MV-4-11 (cell line): ENCODE measurements around the gene FIG4.

Experiments used
- DNase-seq: peaks from one replicate; lab custom pipeline; 2025; lab: John Stamatoyannopoulos, UW

FIG4 gene

GRCh38 chr6:109760208-109760607 lies 69.1 kb downstream of the FIG4 start:
- DNase-seq: no peak

GRCh38 chr6:109762166-109762565 lies 71.1 kb downstream of the FIG4 start:
- DNase-seq: no peak

GRCh38 chr6:109762769-109763441 lies 71.8 kb downstream of the FIG4 start:
- no peak for DNase-seq

GRCh38 chr6:109766167-109766566 lies 75.1 kb downstream of the FIG4 start:
- no peak for DNase-seq

GRCh38 chr6:109767961-109768360 lies 76.9 kb downstream of the FIG4 start:
- no peak for DNase-seq

GRCh38 chr6:109768485-109768884 lies 77.4 kb downstream of the FIG4 start:
- DNase-seq: peak; percentile 3

GRCh38 chr6:109769213-109769612 lies 78.1 kb downstream of the FIG4 start:
- peak; percentile 55 for DNase-seq

- no peak for DNase-seq
Measured at GRCh38 chr6:109770047-109770446, 79.0 kb downstream of the FIG4 start.

- DNase-seq: no peak
Measured at GRCh38 chr6:109770779-109771178, 79.7 kb downstream of the FIG4 start.

GRCh38 chr6:109771939-109772755 lies 81.1 kb downstream of the FIG4 start:
- peak; percentile 94 for DNase-seq

- peak; percentile 27 for DNase-seq
Measured at GRCh38 chr6:109772883-109773431, 81.9 kb downstream of the FIG4 start.

- no peak for DNase-seq
Measured at GRCh38 chr6:109781001-109781400, 89.9 kb downstream of the FIG4 start.

GRCh38 chr6:109782491-109782999 lies 91.4 kb downstream of the FIG4 start:
- DNase-seq: no peak

- DNase-seq: peak; percentile 11
Measured at GRCh38 chr6:109783250-109783986, 92.3 kb downstream of the FIG4 start.

- DNase-seq: no peak
Measured at GRCh38 chr6:109787312-109787711, 96.2 kb downstream of the FIG4 start.

GRCh38 chr6:109788687-109789086 lies 97.6 kb downstream of the FIG4 start:
- DNase-seq: no peak

GRCh38 chr6:109790131-109790530 lies 99.0 kb downstream of the FIG4 start:
- no peak for DNase-seq

GRCh38 chr6:109791301-109791700 lies 100.2 kb downstream of the FIG4 start:
- DNase-seq: no peak

GRCh38 chr6:109793021-109793420 lies 101.9 kb downstream of the FIG4 start:
- no peak for DNase-seq

- peak; percentile 46 for DNase-seq
Measured at GRCh38 chr6:109793792-109794191, 102.7 kb downstream of the FIG4 start.

- DNase-seq: no peak
Measured at GRCh38 chr6:109794201-109794923, 103.3 kb downstream of the FIG4 start.
